IMR-90 (cell line): ENCODE measurements around the gene ZNF473.

Source experiments
- BHLHE40 ChIP-seq: fragments of 150-350 bp; IDR thresholded peaks from 2 replicates; pipeline ENCODE4 v1.6.1; 2016; ENCODE audit warnings: mild to moderate bottlenecking, low read depth, low read length
- CEBPB ChIP-seq: IDR thresholded peaks from 2 replicates; pipeline ENCODE4 v1.6.1; 2012; ENCODE audit warnings: low read depth, low read length, improper control_type of control experiment
- CHD1 ChIP-seq: IDR thresholded peaks from 2 replicates; pipeline ENCODE4 v1.6.1; 2012; ENCODE audit warnings: low read depth, low read length, improper control_type of control experiment
- FOS ChIP-seq: fragments of 150-350 bp; IDR thresholded peaks from 2 replicates; pipeline ENCODE4 v1.6.1; 2016; ENCODE audit warnings: low read depth, low read length
- MAFK ChIP-seq: IDR thresholded peaks from 2 replicates; pipeline ENCODE4 v1.6.1; 2012; ENCODE audit warnings: low read depth, low read length, improper control_type of control experiment
- MXI1 ChIP-seq: IDR thresholded peaks from 2 replicates; pipeline ENCODE4 v1.6.1; 2012; ENCODE audit warnings: low read depth, mild to moderate bottlenecking, low read length, moderate library complexity, borderline replicate concordance
- NFE2L2 ChIP-seq: fragments of 150-350 bp; IDR thresholded peaks from 2 replicates; pipeline ENCODE4 v1.6.1; 2016; ENCODE audit warnings: low read depth, mild to moderate bottlenecking, low read length
- POLR2A ChIP-seq: IDR thresholded peaks from 2 replicates; pipeline ENCODE4 v1.6.1; 2012; ENCODE audit warnings: mild to moderate bottlenecking, low read depth, low read length
- RAD21 ChIP-seq: IDR thresholded peaks from 2 replicates; pipeline ENCODE4 v1.6.1; 2012; ENCODE audit warnings: low read length, improper control_type of control experiment
- RFX5 ChIP-seq: IDR thresholded peaks from 2 replicates; pipeline ENCODE4 v1.8.0; 2012; ENCODE audit warnings: low read depth, mild to moderate bottlenecking, low read length, moderate library complexity
- SMC3 ChIP-seq: fragments of 150-350 bp; IDR thresholded peaks from 2 replicates; pipeline ENCODE4 v1.6.1; 2016; ENCODE audit warnings: low read depth, mild to moderate bottlenecking, antibody characterized with exemption, low read length, moderate library complexity
- TF ChIP-seq, protein P1 (sequence below): conservative IDR thresholded peaks from 2 replicates; pipeline ENCODE4 v1.5.1; 2012; ENCODE audit warnings: mild to moderate bottlenecking, low read depth, low read length, improper control_type of control experiment
- TF ChIP-seq, protein P2 (sequence below): fragments of 150-350 bp; IDR thresholded peaks from 2 replicates; pipeline ENCODE4 v1.6.1; 2017; ENCODE audit warnings: mild to moderate bottlenecking, antibody characterized with exemption, low read length, low read depth
- TF ChIP-seq, protein P3 (sequence below): fragments of 150-350 bp; IDR thresholded peaks from 2 replicates; pipeline ENCODE4 v1.6.1; 2016; ENCODE audit warnings: low read depth, mild to moderate bottlenecking, low read length, moderate library complexity, borderline replicate concordance

DNA sequence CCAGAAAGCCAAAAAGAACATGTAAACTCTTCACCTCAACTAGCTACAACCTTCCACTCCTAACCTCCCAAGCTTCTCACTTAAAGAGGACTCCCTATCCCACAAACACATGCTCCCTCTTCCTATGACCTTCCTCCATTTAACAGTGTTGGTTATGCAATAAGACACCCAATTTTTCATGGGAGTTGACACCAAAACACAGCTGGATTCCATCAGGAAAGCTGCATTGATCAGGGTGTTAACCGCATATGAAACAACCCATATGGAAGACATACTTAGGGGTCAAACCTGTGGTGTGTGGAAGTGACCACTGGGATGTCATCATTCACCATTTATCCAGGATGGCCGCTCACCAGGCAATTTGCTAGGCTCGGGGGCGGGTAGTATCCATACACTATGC is 21.9 kb downstream of the ZNF473 start:
- TF ChIP-seq POLR2A (no peak), SMC3 (no peak), CHD1 (no peak), MAFK (no peak), MXI1 (no peak), RAD21 (no peak), BHLHE40 (no peak), NFE2L2 (no peak), RFX5 (no peak), FOS (no peak), CEBPB (0 out of 2 replicates have a peak, but pooled peaks have one; percentile 5)
- TF ChIP-seq, protein P1, sequence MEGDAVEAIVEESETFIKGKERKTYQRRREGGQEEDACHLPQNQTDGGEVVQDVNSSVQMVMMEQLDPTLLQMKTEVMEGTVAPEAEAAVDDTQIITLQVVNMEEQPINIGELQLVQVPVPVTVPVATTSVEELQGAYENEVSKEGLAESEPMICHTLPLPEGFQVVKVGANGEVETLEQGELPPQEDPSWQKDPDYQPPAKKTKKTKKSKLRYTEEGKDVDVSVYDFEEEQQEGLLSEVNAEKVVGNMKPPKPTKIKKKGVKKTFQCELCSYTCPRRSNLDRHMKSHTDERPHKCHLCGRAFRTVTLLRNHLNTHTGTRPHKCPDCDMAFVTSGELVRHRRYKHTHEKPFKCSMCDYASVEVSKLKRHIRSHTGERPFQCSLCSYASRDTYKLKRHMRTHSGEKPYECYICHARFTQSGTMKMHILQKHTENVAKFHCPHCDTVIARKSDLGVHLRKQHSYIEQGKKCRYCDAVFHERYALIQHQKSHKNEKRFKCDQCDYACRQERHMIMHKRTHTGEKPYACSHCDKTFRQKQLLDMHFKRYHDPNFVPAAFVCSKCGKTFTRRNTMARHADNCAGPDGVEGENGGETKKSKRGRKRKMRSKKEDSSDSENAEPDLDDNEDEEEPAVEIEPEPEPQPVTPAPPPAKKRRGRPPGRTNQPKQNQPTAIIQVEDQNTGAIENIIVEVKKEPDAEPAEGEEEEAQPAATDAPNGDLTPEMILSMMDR = no peak
- TF ChIP-seq, protein P2, sequence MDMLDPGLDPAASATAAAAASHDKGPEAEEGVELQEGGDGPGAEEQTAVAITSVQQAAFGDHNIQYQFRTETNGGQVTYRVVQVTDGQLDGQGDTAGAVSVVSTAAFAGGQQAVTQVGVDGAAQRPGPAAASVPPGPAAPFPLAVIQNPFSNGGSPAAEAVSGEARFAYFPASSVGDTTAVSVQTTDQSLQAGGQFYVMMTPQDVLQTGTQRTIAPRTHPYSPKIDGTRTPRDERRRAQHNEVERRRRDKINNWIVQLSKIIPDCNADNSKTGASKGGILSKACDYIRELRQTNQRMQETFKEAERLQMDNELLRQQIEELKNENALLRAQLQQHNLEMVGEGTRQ = no peak
- TF ChIP-seq, protein P3, sequence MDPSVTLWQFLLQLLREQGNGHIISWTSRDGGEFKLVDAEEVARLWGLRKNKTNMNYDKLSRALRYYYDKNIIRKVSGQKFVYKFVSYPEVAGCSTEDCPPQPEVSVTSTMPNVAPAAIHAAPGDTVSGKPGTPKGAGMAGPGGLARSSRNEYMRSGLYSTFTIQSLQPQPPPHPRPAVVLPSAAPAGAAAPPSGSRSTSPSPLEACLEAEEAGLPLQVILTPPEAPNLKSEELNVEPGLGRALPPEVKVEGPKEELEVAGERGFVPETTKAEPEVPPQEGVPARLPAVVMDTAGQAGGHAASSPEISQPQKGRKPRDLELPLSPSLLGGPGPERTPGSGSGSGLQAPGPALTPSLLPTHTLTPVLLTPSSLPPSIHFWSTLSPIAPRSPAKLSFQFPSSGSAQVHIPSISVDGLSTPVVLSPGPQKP = no peak
